A549 (cell line): ENCODE results near the gene LDLRAD4. TPM values are rescaled to one million over a fixed set of nuclear protein-coding genes. Genes with fewer than 3 reads are reported as not detected.

Experiments
- ATAC-seq, 2 experiments: fragments of 200-7000 bp in 1 of 2; fragments of >200 bp in 1 of 2; cut with Nextera tagmentation in 1 of 2; cut with Tn5 transposase in 1 of 2; 3 replicates each; pipeline versions ENCODE4 v1.8.0 to v1.9.1; 2018 to 2020; ENCODE audit warnings: mild to moderate bottlenecking in 1 of 2, moderate library complexity in 1 of 2
- CTCF ChIA-PET: fragments of 300-600 bp; sonication (Branson Sonifier 250); formaldehyde crosslinking; extraction: SDS; loops from one replicate; lab custom pipeline; 2021; ENCODE audit warnings: antibody characterized with exemption, inconsistent platforms; lab: Yijun Ruan, JAX
- POLR2A ChIA-PET: fragments of 350-600 bp; formaldehyde crosslinking; extraction: SDS; loops from one replicate; lab custom pipeline; 2021; ENCODE audit warnings: antibody characterized with exemption, inconsistent platforms; lab: Yijun Ruan, JAX
- DNase-seq, 2 experiments: peaks; one replicate each; pipeline versions ENCODE4 v3.0.0 to v3.0.0-alpha.2; 2011 to 2016; ENCODE audit warnings: low read depth in 1 of 2, low spot score in 1 of 2
- FAIRE-seq: peaks from 2 replicates; lab custom pipeline; 2011; peaks lifted over from hg19 to GRCh38; lab: Jason Lieb, UNC
- H3K27ac ChIP-seq, 2 experiments: fragments of >200 bp; sonication (Bioruptor Twin); formaldehyde crosslinking; 3 replicates each; pipeline ENCODE4 v1.5.1; 2016 to 2017
- H3K4me1 ChIP-seq: fragments of >200 bp; sonication (Bioruptor Twin); formaldehyde crosslinking; 3 replicates; pipeline ENCODE4 v1.6.1; 2016
- H3K4me2 ChIP-seq: fragments of >200 bp; sonication (Bioruptor Twin); formaldehyde crosslinking; 3 replicates; pipeline ENCODE4 v1.6.1; 2016
- H3K4me3 ChIP-seq: fragments of >200 bp; sonication (Bioruptor Twin); formaldehyde crosslinking; 3 replicates; pipeline ENCODE4 v1.5.1; 2016
- H3K9me3 ChIP-seq: fragments of >200 bp; sonication (Bioruptor Twin); formaldehyde crosslinking; 3 replicates; pipeline ENCODE4 v1.6.1; 2016
- CBX2 ChIP-seq: fragments of 200-600 bp; sonication (generic); IDR thresholded peaks from 2 replicates; pipeline ENCODE4 v1.6.1; 2016; ENCODE audit warnings: low read depth, mild to moderate bottlenecking, borderline replicate concordance
- EHF ChIP-seq: fragments of 250-450 bp; sonication (Bioruptor Pico); IDR thresholded peaks from 2 replicates; pipeline ENCODE4 v1.5.0; 2020; ENCODE audit warnings: mild to moderate bottlenecking
- HOXA7 ChIP-seq: fragments of 250-450 bp; sonication (Bioruptor Pico); IDR thresholded peaks from 2 replicates; pipeline ENCODE4 v1.5.0; 2020; ENCODE audit warnings: mild to moderate bottlenecking, moderate library complexity
- JUN ChIP-seq, 2 experiments: fragments of >200 bp; sonication (Bioruptor Twin); formaldehyde crosslinking; IDR thresholded peaks; 2 replicates in 1 of 2; 3 replicates in 1 of 2; pipeline ENCODE4 v1.6.1; 2016 to 2017
- JUNB ChIP-seq: fragments of >200 bp; sonication (Bioruptor Twin); formaldehyde crosslinking; IDR thresholded peaks from 2 replicates; pipeline ENCODE4 v1.6.1; 2016
- MYC ChIP-seq: IDR thresholded peaks from 2 replicates; pipeline ENCODE4 v1.6.1; 2012; ENCODE audit warnings: mild to moderate bottlenecking, inconsistent platforms, low read length, improper control_type of control experiment, borderline replicate concordance
- NFE2L2 ChIP-seq: fragments of 150-350 bp; conservative IDR thresholded peaks from 2 replicates; pipeline ENCODE4 v1.6.1; 2014; ENCODE audit warnings: low read length
- NPAS2 ChIP-seq: fragments of 250-450 bp; sonication (Bioruptor Pico); IDR thresholded peaks from 2 replicates; pipeline ENCODE4 v1.8.0; 2022; ENCODE audit warnings: mild to moderate bottlenecking, moderate library complexity, borderline replicate concordance
- RAD21 ChIP-seq, 2 experiments: fragments of >200 bp in 1 of 2; sonication (Bioruptor Twin) in 1 of 2; formaldehyde crosslinking in 1 of 2; IDR thresholded peaks in 1 of 2; conservative IDR thresholded peaks in 1 of 2; 2 replicates in 1 of 2; 3 replicates in 1 of 2; pipeline ENCODE4 v1.6.1; 2012 to 2018; ENCODE audit warnings: inconsistent platforms in 1 of 2
- RARB ChIP-seq: fragments of 250-450 bp; sonication (Bioruptor Pico); IDR thresholded peaks from 2 replicates; pipeline ENCODE4 v1.8.0; 2021; ENCODE audit warnings: mild to moderate bottlenecking, moderate library complexity
- RFX5 ChIP-seq: fragments of 450-650 bp; IDR thresholded peaks from 2 replicates; pipeline ENCODE4 v1.7.1; 2014; ENCODE audit warnings: antibody characterized with exemption, mild to moderate bottlenecking, moderate library complexity
- RNF2 ChIP-seq: fragments of 200-600 bp; sonication (generic); IDR thresholded peaks from 2 replicates; pipeline ENCODE4 v1.6.1; 2016; ENCODE audit warnings: low read depth, mild to moderate bottlenecking, antibody characterized with exemption, moderate library complexity, borderline replicate concordance
- SREBF2 ChIP-seq: fragments of 450-650 bp; IDR thresholded peaks from 2 replicates; pipeline ENCODE4 v1.6.1; 2014; ENCODE audit warnings: mild to moderate bottlenecking, moderate library complexity
- TP53 ChIP-seq: fragments of 250-450 bp; sonication (Bioruptor Pico); IDR thresholded peaks from 2 replicates; pipeline ENCODE4 v1.5.0; 2021; ENCODE audit warnings: mild to moderate bottlenecking, moderate library complexity
- ZC3H11A ChIP-seq: fragments of 450-650 bp; IDR thresholded peaks from 2 replicates; pipeline ENCODE4 v1.6.1; 2014; ENCODE audit warnings: antibody characterized with exemption, mild to moderate bottlenecking
- ZNF302 ChIP-seq: fragments of 250-450 bp; sonication (Bioruptor Pico); IDR thresholded peaks from 2 replicates; pipeline ENCODE4 v1.9.0; 2021; ENCODE audit warnings: inconsistent platforms, mild to moderate bottlenecking, moderate library complexity
- WGBS: methylation state at CpG from one replicate; pipeline ENCODE4 v1.1.6; 2017; ENCODE audit errors: missing lambda C conversion rate; 5-methylcytosine and 5-hydroxymethylcytosine counted together
- polyA plus RNA-seq, 4 experiments: library from polyadenylated mRNA; depleted of rRNA in 3 of 4; stranded (reverse); fragments of >200 nt; fragmentation: RNase III in 1 of 4; extraction: RNeasy Plus Mini Kit Qiagen cat#74134 plus additional on column Dnase treatment in 1 of 4; gene quantifications; 2 replicates in 3 of 4; 3 replicates in 1 of 4; pipeline ENCODE4 v1.2.3, GENCODE V29; 2011 to 2017
- TF ChIP-seq, protein P1 (sequence below): IDR thresholded peaks from 2 replicates; pipeline ENCODE4 v1.6.1; 2012
- TF ChIP-seq, protein P2 (sequence below): fragments of 250-450 bp; sonication (Bioruptor Pico); IDR thresholded peaks from 2 replicates; pipeline ENCODE4 v1.5.0; 2021; ENCODE audit warnings: mild to moderate bottlenecking, moderate library complexity, borderline replicate concordance
- TF ChIP-seq, protein P3 (sequence below): fragments of 200-600 bp; sonication (generic); IDR thresholded peaks from 2 replicates; pipeline ENCODE4 v1.6.1; 2016; ENCODE audit warnings: antibody characterized with exemption, mild to moderate bottlenecking, moderate library complexity
- TF ChIP-seq, protein P4 (sequence below): fragments of 450-650 bp; IDR thresholded peaks from 2 replicates; pipeline ENCODE4 v1.6.1; 2014; ENCODE audit warnings: antibody characterized with exemption

Gene LDLRAD4
- polyA plus RNA-seq, 2 of the 4 experiments (the other 2 are of a cell fraction), result 5.2 to 7.6 TPM

DNA sequence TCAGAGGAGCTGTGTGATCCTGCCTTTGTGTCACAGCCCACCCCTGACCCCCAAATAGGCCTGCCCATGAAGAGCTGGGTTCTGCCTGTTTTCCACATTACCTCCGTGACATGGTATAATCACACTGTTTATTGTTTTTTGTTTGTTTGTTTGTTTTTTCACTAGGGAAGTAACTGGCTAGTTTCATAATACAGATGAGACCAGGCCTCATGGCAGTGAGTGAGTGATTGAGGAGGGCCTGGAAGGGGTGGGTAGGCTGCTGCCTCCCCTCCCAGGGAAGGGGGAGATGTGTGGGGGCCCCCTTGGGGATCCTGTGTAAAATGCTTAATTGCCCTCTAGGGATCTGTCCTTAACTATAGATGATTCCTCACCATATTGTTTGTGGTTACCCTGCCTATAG lies 190.5 kb downstream of the LDLRAD4 start:
- FAIRE-seq, result no peak
- no peak for TF ChIP-seq MYC
- TF ChIP-seq ZC3H11A, result no peak
- no peak for TF ChIP-seq JUN (IDR thresholded peaks at IDR 0.05)
- no peak for TF ChIP-seq TP53 (CRISPR knock-in tag)
- ChIA-PET POLR2A (no interaction called here), CTCF (no interaction called here)
- DNase-seq, result no peak
- Histone ChIP-seq H3K9me3 (no peaks in the 10 kb centered on the region), H3K4me3 (no peak overlapping the region), H3K4me2 (no peak overlapping the region), H3K27ac (no peak overlapping the region), H3K4me1 (no peaks in the 10 kb centered on the region)
- no peak for ATAC-seq
- WGBS, result 89% methylated on average over 1 of the region's 1 CpG

DNA sequence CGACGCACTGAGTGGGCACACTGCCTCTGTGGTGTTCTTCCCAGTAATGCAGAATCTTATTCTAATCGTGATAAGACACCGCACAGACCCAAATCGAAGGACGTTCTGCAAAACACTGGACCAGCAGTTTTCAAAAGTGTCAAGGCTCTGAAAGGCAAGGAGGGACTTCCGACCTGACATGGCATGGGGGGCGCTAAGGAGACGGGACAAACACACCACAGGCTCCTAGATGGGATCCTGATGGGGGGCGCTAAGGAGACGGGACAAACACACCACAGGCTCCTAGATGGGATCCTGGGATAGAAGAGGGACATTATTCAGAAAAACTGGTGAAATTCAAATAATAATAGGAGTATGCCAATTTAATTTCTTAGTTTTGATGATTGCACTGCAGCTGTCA lies 191.4 kb downstream of the LDLRAD4 start:
- CTCF ChIA-PET, result no interaction called here
- Histone ChIP-seq H3K9me3 (no peaks in the 10 kb centered on the region), H3K4me3 (no peak overlapping the region), H3K27ac (no peak overlapping the region), H3K4me1 (no peaks in the 10 kb centered on the region), H3K4me2 (no peak overlapping the region)
- TF ChIP-seq NPAS2 (CRISPR knock-in tag), result no peak
- TF ChIP-seq EHF, result no peak
- TF ChIP-seq, protein P1, sequence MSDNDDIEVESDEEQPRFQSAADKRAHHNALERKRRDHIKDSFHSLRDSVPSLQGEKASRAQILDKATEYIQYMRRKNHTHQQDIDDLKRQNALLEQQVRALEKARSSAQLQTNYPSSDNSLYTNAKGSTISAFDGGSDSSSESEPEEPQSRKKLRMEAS, result no peak
- no peak for TF ChIP-seq RFX5
- TF ChIP-seq, protein P2, sequence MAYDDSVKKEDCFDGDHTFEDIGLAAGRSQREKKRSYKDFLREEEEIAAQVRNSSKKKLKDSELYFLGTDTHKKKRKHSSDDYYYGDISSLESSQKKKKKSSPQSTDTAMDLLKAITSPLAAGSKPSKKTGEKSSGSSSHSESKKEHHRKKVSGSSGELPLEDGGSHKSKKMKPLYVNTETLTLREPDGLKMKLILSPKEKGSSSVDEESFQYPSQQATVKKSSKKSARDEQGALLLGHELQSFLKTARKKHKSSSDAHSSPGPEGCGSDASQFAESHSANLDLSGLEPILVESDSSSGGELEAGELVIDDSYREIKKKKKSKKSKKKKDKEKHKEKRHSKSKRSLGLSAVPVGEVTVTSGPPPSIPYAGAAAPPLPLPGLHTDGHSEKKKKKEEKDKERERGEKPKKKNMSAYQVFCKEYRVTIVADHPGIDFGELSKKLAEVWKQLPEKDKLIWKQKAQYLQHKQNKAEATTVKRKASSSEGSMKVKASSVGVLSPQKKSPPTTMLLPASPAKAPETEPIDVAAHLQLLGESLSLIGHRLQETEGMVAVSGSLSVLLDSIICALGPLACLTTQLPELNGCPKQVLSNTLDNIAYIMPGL, result no peak
- TF ChIP-seq HOXA7 (CRISPR knock-in tag), result no peak
- TF ChIP-seq RARB (CRISPR knock-in tag), result no peak
- TF ChIP-seq ZC3H11A, result no peak
- TF ChIP-seq ZNF302, result no peak
- TF ChIP-seq, protein P3, sequence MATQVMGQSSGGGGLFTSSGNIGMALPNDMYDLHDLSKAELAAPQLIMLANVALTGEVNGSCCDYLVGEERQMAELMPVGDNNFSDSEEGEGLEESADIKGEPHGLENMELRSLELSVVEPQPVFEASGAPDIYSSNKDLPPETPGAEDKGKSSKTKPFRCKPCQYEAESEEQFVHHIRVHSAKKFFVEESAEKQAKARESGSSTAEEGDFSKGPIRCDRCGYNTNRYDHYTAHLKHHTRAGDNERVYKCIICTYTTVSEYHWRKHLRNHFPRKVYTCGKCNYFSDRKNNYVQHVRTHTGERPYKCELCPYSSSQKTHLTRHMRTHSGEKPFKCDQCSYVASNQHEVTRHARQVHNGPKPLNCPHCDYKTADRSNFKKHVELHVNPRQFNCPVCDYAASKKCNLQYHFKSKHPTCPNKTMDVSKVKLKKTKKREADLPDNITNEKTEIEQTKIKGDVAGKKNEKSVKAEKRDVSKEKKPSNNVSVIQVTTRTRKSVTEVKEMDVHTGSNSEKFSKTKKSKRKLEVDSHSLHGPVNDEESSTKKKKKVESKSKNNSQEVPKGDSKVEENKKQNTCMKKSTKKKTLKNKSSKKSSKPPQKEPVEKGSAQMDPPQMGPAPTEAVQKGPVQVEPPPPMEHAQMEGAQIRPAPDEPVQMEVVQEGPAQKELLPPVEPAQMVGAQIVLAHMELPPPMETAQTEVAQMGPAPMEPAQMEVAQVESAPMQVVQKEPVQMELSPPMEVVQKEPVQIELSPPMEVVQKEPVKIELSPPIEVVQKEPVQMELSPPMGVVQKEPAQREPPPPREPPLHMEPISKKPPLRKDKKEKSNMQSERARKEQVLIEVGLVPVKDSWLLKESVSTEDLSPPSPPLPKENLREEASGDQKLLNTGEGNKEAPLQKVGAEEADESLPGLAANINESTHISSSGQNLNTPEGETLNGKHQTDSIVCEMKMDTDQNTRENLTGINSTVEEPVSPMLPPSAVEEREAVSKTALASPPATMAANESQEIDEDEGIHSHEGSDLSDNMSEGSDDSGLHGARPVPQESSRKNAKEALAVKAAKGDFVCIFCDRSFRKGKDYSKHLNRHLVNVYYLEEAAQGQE, result no peak
- no peak for TF ChIP-seq RNF2
- TF ChIP-seq, protein P4, sequence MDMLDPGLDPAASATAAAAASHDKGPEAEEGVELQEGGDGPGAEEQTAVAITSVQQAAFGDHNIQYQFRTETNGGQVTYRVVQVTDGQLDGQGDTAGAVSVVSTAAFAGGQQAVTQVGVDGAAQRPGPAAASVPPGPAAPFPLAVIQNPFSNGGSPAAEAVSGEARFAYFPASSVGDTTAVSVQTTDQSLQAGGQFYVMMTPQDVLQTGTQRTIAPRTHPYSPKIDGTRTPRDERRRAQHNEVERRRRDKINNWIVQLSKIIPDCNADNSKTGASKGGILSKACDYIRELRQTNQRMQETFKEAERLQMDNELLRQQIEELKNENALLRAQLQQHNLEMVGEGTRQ, result no peak
- no peak for ATAC-seq
- DNase-seq, result no peak
- 67% methylated on average over 11 of the region's 11 CpGs for WGBS
- no peak for FAIRE-seq
- POLR2A ChIA-PET, result no interaction called here

DNA sequence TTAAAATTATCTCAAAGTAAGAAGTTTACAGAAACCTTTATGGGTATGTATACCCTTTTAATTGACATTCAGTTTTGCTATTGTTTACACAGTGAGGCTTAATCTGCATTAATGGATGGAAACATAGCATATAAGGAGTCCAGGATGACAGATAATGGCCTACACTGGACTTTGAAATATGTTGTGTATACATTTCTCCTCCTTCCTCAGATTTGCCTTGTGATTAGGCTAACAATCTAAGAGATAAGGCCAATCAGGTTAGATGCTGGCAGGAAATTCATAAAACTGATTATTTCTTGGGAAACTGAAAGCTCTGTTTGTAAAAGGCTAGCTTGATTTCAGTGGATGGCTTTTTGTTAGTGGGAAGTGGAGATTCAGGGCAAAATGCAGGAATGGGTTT lies 191.9 kb downstream of the LDLRAD4 start:
- Histone ChIP-seq H3K9me3 (no peaks in the 10 kb centered on the region), H3K27ac (no peak overlapping the region), H3K4me3 (no peak overlapping the region), H3K4me1 (no peaks in the 10 kb centered on the region), H3K4me2 (no peak overlapping the region)
- POLR2A ChIA-PET, result no interaction called here
- TF ChIP-seq JUNB (no peak), ZC3H11A (no peak), JUN (IDR thresholded peaks at IDR 0.05) (no peak), CBX2 (no peak), RAD21 (conservative IDR thresholded peaks at IDR 0.05 in 1 of 2, IDR thresholded peaks at IDR 0.05 in 1 of 2) (no peak), SREBF2 (no peak), EHF (no peak), NFE2L2 (no peak)
- TF ChIP-seq, protein P3, result no peak
- ATAC-seq (no peak), DNase-seq (no peak), FAIRE-seq (no peak)
- CTCF ChIA-PET, result no interaction called here
